Omental fat pad (tissue), 4 donors: Measurements from ENCODE around the gene PISD. TPM values are rescaled to one million over a fixed set of nuclear protein-coding genes. Genes with fewer than 3 reads are reported as not detected.

Source experiments
- ATAC-seq: fragments of 150-250 bp; one replicate; pipeline ENCODE4 v1.9.1; 2016; ENCODE audit warnings: mild to moderate bottlenecking, moderate library complexity; ENCODE audit not compliant: low FRiP score
- DNase-seq: peaks from one replicate; pipeline ENCODE4 v3.0.0-alpha.2; 2019; ENCODE audit warnings: low spot score
- CTCF ChIP-seq, 3 donors: fragments of 450-650 bp; IDR thresholded peaks; one replicate each; pipeline ENCODE4 v1.5.1; 2016 to 2017; ENCODE audit warnings: antibody characterized with exemption in 3 of 3, mild to moderate bottlenecking in 3 of 3, moderate library complexity in 2 of 3
- total RNA-seq, 4 donors: library from RNA; depleted of rRNA; stranded (reverse); fragments of >200 nt; gene quantifications; one replicate each; pipeline ENCODE4 v1.1.0, GENCODE V29; 2016

The PISD gene
- total RNA-seq, 4 donors from 2014 or later: 55.2 to 165 (median 122) TPM

- no peak for ATAC-seq
- TF ChIP-seq CTCF (IDR thresholded peaks at IDR 0.05): no peak
- DNase-seq: no peak
These were observed 48.6 kb downstream of the PISD start for GRCh38 chr22:31613286-31613903.

GRCh38 chr22:31612891-31613285 lies 49.1 kb downstream of the PISD start:
- ATAC-seq (no peak), DNase-seq (no peak)
- no peak for TF ChIP-seq CTCF (IDR thresholded peaks at IDR 0.05)

- ATAC-seq: no peak
- TF ChIP-seq CTCF (IDR thresholded peaks at IDR 0.05): no peak
- DNase-seq: no peak
These were observed 50.8 kb downstream of the PISD start for GRCh38 chr22:31611061-31611760.

- TF ChIP-seq CTCF (IDR thresholded peaks at IDR 0.05): no peak
- DNase-seq: no peak
- ATAC-seq: no peak
These were observed 51.4 kb downstream of the PISD start for GRCh38 chr22:31610611-31611010.

- no peak for TF ChIP-seq CTCF (IDR thresholded peaks at IDR 0.05)
- ATAC-seq (no peak), DNase-seq (no peak)
These were observed 52.3 kb downstream of the PISD start for GRCh38 chr22:31609716-31610115.

GRCh38 chr22:31607696-31608095 lies 54.3 kb downstream of the PISD start:
- TF ChIP-seq CTCF (IDR thresholded peaks at IDR 0.05): no peak
- ATAC-seq: no peak
- DNase-seq: no peak
